C4-2B (cell line): Measurements from ENCODE around the gene CHCHD2.
"Not testable (repeated sequence)": the region's sequence is repeated elsewhere in the genome, so short reads cannot be mapped to it uniquely, and the experiment has no call there.

Source experiments
- H3K27ac ChIP-seq: fragments of 450-650 bp; 2 replicates; pipeline ENCODE4 v1.5.1; 2017
- CTCF ChIP-seq: fragments of 450-650 bp; conservative IDR thresholded peaks from 2 replicates; pipeline ENCODE4 v1.5.1; 2017; ENCODE audit warnings: mild to moderate bottlenecking
- ZFX ChIP-seq: fragments of 450-650 bp; IDR thresholded peaks from 2 replicates; pipeline ENCODE4 v1.6.1; 2017

CHCHD2 gene

GRCh38 chr7:56078196-56078595, 28.1 kb downstream of the CHCHD2 start:
- H3K27ac ChIP-seq: peak overlapping the region; percentile 79
- TF ChIP-seq ZFX (no peak), CTCF (no peak)

GRCh38 chr7:56077681-56078080, 28.6 kb downstream of the CHCHD2 start:
- no peak for TF ChIP-seq ZFX
- no peak overlapping the region; the same call in 1 of the 2 replicates for H3K27ac ChIP-seq

- peak overlapping the region; percentile 47 for H3K27ac ChIP-seq
- TF ChIP-seq CTCF (peak; percentile 97), ZFX (no peak)
Observed at GRCh38 chr7:56074371-56074791, 31.9 kb downstream of the CHCHD2 start.

- not testable (repeated sequence) for H3K27ac ChIP-seq
Observed at GRCh38 chr7:56066376-56066775, 39.9 kb downstream of the CHCHD2 start.

- TF ChIP-seq ZFX: peak; percentile 65; the same call in 1 of the 2 replicates
- TF ChIP-seq CTCF: peak; percentile 17
Observed at GRCh38 chr7:56063882-56064625, 42.2 kb downstream of the CHCHD2 start, which contains the start of gene SUMF2. SUMF2 (plus strand) TSS chr7:56064286; CDS start chr7:56064312, 26 bp downstream.

GRCh38 chr7:56063500-56063881, 42.8 kb downstream of the CHCHD2 start:
- peak overlapping the region; percentile 100 for H3K27ac ChIP-seq
- TF ChIP-seq ZFX (no peak), CTCF (no peak)

More at GRCh38 chr7:56063882-56064625, 42.2 kb downstream of the CHCHD2 start, which contains the start of gene SUMF2:
- H3K27ac ChIP-seq: peak within 1 kb of the TSS; percentile 100

- no peak for TF ChIP-seq ZFX
- no peak for TF ChIP-seq CTCF
- no peak overlapping the region for H3K27ac ChIP-seq
Observed at GRCh38 chr7:56062382-56062781, 43.9 kb downstream of the CHCHD2 start.

- no peak overlapping the region for H3K27ac ChIP-seq
- TF ChIP-seq CTCF: no peak
- TF ChIP-seq ZFX: no peak
Observed at GRCh38 chr7:56053993-56054392, 52.3 kb downstream of the CHCHD2 start.
